PFSK-1 (cell line): ENCODE measurements around the gene CEP128.

Experiments used
- FOXP2 ChIP-seq: optimal IDR thresholded peaks from 2 replicates; pipeline ENCODE3; 2011; ENCODE audit warnings: borderline replicate concordance, control low read depth, inconsistent platforms; ENCODE audit not compliant: insufficient read depth; ENCODE audit errors: extremely low read length, extremely low read depth
- POLR2AphosphoS5 ChIP-seq: IDR thresholded peaks from 2 replicates; pipeline ENCODE4 v1.6.1; 2012; ENCODE audit warnings: low read depth, mild to moderate bottlenecking, control low read depth, low read length, moderate library complexity
- SIN3A ChIP-seq: IDR thresholded peaks from 2 replicates; pipeline ENCODE4 v1.6.1; 2012; ENCODE audit warnings: mild to moderate bottlenecking, low read length, moderate library complexity, borderline replicate concordance; ENCODE audit not compliant: insufficient read depth
- TAF1 ChIP-seq: IDR thresholded peaks from 2 replicates; pipeline ENCODE4 v1.6.1; 2012; ENCODE audit warnings: low read length, control low read depth, borderline replicate concordance; ENCODE audit not compliant: insufficient read depth
- TF ChIP-seq, protein P1 (sequence below), 2 experiments: IDR thresholded peaks; 2 replicates each; pipeline versions ENCODE4 v1.6.1 to v1.8.0; 2011 to 2012; ENCODE audit warnings: low read depth in 2 of 2, low read length in 2 of 2, control low read depth in 1 of 2, inconsistent platforms in 1 of 2, mild to moderate bottlenecking in 1 of 2, moderate library complexity in 1 of 2; ENCODE audit not compliant: insufficient read depth in 1 of 2

The CEP128 gene

DNA sequence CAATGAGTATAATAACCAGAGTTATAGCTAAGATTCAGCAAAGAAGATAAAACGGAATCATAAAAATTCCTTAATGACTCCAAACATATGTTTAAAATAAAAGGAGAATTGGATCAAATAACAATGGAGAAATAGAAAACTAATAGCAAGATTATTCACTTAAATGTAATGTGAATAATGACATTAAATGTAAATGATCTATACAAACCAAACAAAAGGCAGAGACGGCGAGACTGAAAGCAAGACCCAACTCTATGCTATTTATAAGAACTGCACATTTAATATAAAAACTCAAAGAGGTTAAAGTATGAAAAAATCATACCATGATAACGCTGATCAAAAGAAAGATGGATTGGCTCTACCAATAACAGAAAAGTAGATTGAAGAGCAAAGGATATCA, 10.0 kb upstream of the CEP128 start:
- TF ChIP-seq TAF1 (no peak), FOXP2 (no peak), SIN3A (no peak), POLR2AphosphoS5 (no peak)
- TF ChIP-seq, protein P1, sequence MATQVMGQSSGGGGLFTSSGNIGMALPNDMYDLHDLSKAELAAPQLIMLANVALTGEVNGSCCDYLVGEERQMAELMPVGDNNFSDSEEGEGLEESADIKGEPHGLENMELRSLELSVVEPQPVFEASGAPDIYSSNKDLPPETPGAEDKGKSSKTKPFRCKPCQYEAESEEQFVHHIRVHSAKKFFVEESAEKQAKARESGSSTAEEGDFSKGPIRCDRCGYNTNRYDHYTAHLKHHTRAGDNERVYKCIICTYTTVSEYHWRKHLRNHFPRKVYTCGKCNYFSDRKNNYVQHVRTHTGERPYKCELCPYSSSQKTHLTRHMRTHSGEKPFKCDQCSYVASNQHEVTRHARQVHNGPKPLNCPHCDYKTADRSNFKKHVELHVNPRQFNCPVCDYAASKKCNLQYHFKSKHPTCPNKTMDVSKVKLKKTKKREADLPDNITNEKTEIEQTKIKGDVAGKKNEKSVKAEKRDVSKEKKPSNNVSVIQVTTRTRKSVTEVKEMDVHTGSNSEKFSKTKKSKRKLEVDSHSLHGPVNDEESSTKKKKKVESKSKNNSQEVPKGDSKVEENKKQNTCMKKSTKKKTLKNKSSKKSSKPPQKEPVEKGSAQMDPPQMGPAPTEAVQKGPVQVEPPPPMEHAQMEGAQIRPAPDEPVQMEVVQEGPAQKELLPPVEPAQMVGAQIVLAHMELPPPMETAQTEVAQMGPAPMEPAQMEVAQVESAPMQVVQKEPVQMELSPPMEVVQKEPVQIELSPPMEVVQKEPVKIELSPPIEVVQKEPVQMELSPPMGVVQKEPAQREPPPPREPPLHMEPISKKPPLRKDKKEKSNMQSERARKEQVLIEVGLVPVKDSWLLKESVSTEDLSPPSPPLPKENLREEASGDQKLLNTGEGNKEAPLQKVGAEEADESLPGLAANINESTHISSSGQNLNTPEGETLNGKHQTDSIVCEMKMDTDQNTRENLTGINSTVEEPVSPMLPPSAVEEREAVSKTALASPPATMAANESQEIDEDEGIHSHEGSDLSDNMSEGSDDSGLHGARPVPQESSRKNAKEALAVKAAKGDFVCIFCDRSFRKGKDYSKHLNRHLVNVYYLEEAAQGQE (IDR thresholded peaks at IDR 0.05; ENCODE audit: insufficient read depth in 1 of 2, low read depth in 2 of 2, low read length in 2 of 2) = no peak

DNA sequence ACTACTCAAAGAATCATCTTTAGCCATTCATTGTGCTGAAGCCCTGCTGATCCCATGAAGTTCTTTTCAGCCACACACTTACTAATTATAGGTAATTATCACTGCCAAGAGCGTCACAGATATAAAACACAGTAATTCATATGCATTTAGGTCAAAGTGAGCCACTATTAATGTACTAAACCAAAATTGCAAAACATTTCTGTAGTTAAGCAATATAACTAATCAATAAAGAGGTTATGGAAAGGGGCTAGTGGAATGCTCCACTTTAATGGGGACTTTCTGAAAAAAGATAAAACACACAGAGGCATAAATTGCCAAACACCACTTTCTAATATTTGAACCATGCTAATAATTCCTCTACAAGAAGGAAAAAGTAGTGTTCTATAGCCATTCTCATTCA, 6.8 kb upstream of the CEP128 start:
- TF ChIP-seq SIN3A (no peak), POLR2AphosphoS5 (no peak), TAF1 (no peak), FOXP2 (no peak)
- TF ChIP-seq, protein P1 (IDR thresholded peaks at IDR 0.05; ENCODE audit: insufficient read depth in 1 of 2, low read depth in 2 of 2, low read length in 2 of 2) = no peak

DNA sequence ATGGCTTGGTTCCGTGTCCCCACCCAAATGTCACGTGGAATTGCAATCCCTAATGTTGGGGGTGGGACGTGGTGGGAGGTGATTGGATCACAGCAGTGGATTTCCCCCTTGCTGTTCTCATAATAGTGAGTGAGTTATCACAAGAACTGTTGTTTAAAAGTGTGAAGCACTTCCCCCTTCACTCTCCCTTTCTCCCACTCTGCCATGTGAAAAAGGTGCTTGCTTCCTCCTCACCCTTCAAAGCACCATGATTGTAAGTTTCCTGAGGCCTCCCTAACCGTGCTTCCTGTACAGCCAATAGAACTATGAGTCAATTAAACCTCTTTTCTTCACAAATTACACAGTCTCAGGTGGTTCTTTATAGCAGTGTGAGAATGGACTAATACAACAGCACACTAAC, 5.3 kb upstream of the CEP128 start:
- TF ChIP-seq, protein P1 (IDR thresholded peaks at IDR 0.05; ENCODE audit: insufficient read depth in 1 of 2, low read depth in 2 of 2, low read length in 2 of 2) = no peak
- TF ChIP-seq TAF1 (no peak), SIN3A (no peak), POLR2AphosphoS5 (no peak), FOXP2 (no peak)

DNA sequence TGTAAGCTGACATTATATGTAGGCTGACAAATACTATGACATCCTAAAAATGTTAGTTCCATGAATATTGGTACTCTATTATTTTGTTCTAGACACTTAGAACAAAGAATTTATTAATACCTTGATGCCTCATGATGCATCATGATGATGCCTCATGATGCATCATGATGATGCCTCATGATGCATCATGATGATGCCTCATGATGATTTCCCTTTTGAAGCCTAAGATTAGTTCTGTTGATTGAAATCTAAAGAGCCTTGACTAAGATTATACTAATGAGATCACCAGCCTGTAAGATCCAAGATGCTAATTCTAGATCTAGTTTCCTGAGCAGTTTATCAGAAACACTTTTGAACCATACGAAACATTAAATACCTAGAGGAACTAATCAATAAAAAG, 4.6 kb upstream of the CEP128 start:
- TF ChIP-seq TAF1 (no peak), SIN3A (no peak), FOXP2 (no peak), POLR2AphosphoS5 (no peak)
- TF ChIP-seq, protein P1 (IDR thresholded peaks at IDR 0.05; ENCODE audit: insufficient read depth in 1 of 2, low read depth in 2 of 2, low read length in 2 of 2) = no peak

DNA sequence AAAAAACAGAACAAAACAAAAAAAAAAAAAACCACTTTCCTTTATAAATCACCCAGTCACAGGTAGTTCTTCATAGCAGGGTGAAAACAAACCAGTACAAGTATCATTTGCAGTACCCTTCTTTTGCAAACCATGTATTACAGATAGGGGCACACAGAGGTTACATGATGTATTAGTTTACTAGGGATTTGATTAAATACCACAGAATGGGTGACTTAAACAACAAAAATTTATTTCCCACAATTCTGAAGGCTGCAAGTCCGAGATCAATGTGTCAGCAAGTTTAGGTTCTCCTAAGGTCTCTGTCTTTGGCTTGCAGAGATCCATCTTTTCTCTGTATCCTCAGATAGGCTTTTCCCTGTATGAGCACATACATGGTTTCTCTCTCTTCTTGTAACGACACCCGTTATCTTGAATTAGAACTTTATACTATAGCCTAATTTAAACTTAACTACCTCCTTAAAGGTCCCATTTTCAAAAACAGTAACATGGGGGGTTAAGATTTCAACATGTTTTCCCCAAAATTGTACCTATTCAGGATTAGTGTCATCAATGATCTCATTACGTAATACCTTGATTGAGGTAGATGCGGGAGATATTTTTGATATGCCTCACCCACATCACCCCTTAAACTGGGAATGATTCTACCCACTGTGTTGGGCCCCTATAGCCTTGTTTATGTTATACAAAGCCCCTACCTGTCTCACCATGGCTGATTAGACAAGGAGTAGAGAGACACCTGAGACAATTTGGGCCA, 3.5 kb upstream of the CEP128 start:
- TF ChIP-seq TAF1 = no peak
- no peak for TF ChIP-seq SIN3A
- TF ChIP-seq POLR2AphosphoS5 = no peak
- TF ChIP-seq, protein P1 (IDR thresholded peaks at IDR 0.05; ENCODE audit: insufficient read depth in 1 of 2, low read depth in 2 of 2, low read length in 2 of 2) = no peak
- no peak for TF ChIP-seq FOXP2
